Hepatocyte (in vitro differentiated cells): Measurements from ENCODE around the gene RBFOX1. TPM values are rescaled to one million over a fixed set of nuclear protein-coding genes. Genes with fewer than 3 reads are reported as not detected.

Experiments used
- DNase-seq: peaks from one replicate; pipeline ENCODE4 v3.0.0-alpha.2; 2016; ENCODE audit warnings: low spot score
- H2AFZ ChIP-seq: fragments of 200-600 bp; sonication (generic); 2 replicates; pipeline ENCODE4 v1.6.0; 2016; ENCODE audit warnings: antibody characterized with exemption, mild to moderate bottlenecking
- H3K27ac ChIP-seq: fragments of 200-600 bp; sonication (generic); 2 replicates; pipeline ENCODE4 v1.5.1; 2016; ENCODE audit warnings: mild to moderate bottlenecking
- H3K27me3 ChIP-seq: fragments of 200-600 bp; sonication (generic); 2 replicates; pipeline ENCODE4 v1.6.1; 2016
- H3K36me3 ChIP-seq: fragments of 200-600 bp; sonication (generic); replicated peaks from 2 replicates; pipeline ENCODE4 v1.5.1; 2016; ENCODE audit warnings: low read depth; ENCODE audit not compliant: insufficient read depth
- H3K4me1 ChIP-seq: fragments of 200-600 bp; sonication (generic); 2 replicates; pipeline ENCODE4 v1.5.1; 2016; ENCODE audit warnings: mild to moderate bottlenecking, moderate library complexity; ENCODE audit not compliant: insufficient read depth
- H3K4me2 ChIP-seq: fragments of 200-600 bp; sonication (generic); 2 replicates; pipeline ENCODE4 v1.6.0; 2016
- H3K4me3 ChIP-seq: fragments of 200-600 bp; sonication (generic); 2 replicates; pipeline ENCODE4 v1.5.1; 2016; ENCODE audit warnings: mild to moderate bottlenecking
- H3K79me2 ChIP-seq: fragments of 200-600 bp; sonication (generic); 2 replicates; pipeline ENCODE4 v1.6.0; 2017; ENCODE audit warnings: mild to moderate bottlenecking
- H3K9me2 ChIP-seq: fragments of 200-600 bp; sonication (generic); replicated peaks from 2 replicates; pipeline ENCODE4 v1.6.0; 2017; ENCODE audit warnings: mild to moderate bottlenecking; ENCODE audit not compliant: insufficient read depth
- H3K9me3 ChIP-seq: fragments of 200-600 bp; sonication (generic); 2 replicates; pipeline ENCODE4 v1.5.1; 2016; ENCODE audit warnings: low read depth, mild to moderate bottlenecking
- H4K20me1 ChIP-seq: fragments of 200-600 bp; sonication (generic); 2 replicates; pipeline ENCODE4 v1.6.0; 2016; ENCODE audit warnings: mild to moderate bottlenecking; ENCODE audit not compliant: insufficient read depth, poor library complexity, severe bottlenecking
- EZH2 ChIP-seq: fragments of 200-600 bp; sonication (generic); IDR thresholded peaks from 2 replicates; pipeline ENCODE4 v1.6.1; 2016; ENCODE audit warnings: antibody characterized with exemption, mild to moderate bottlenecking, borderline replicate concordance
- EZH2phosphoT487 ChIP-seq: fragments of 200-600 bp; sonication (generic); IDR thresholded peaks from one replicate; pipeline ENCODE4 v1.6.1; 2018; ENCODE audit warnings: antibody characterized with exemption, mild to moderate bottlenecking, low read depth, moderate library complexity; ENCODE audit not compliant: unreplicated experiment, severe bottlenecking
- WGBS: methylation state at CpG from one replicate; pipeline ENCODE4 v1.1.6; 2016; ENCODE audit warnings: low lambda C conversion rate; ENCODE audit errors: missing lambda C conversion rate; 5-methylcytosine and 5-hydroxymethylcytosine counted together
- polyA plus RNA-seq: library from polyadenylated mRNA; unstranded; fragments of >200 nt; fragmentation: Nextera tagmentation; extraction: Ambion mirVana; gene quantifications from 2 replicates; pipeline ENCODE4 v1.2.1, GENCODE V29; 2016
- total RNA-seq: library from RNA; depleted of rRNA; stranded (reverse); fragments of >200 nt; gene quantifications from 2 replicates; pipeline ENCODE4 v1.2.3, GENCODE V29; 2014
- TF ChIP-seq, protein P1 (sequence below): fragments of 200-600 bp; sonication (generic); IDR thresholded peaks from 2 replicates; pipeline ENCODE4 v1.5.1; 2016; ENCODE audit warnings: antibody characterized with exemption, mild to moderate bottlenecking; ENCODE audit not compliant: poor library complexity

Gene RBFOX1
- total and polyA plus RNA-seq, 2 experiments from 2014 or later: 1.00 to 1.2 TPM

DNA sequence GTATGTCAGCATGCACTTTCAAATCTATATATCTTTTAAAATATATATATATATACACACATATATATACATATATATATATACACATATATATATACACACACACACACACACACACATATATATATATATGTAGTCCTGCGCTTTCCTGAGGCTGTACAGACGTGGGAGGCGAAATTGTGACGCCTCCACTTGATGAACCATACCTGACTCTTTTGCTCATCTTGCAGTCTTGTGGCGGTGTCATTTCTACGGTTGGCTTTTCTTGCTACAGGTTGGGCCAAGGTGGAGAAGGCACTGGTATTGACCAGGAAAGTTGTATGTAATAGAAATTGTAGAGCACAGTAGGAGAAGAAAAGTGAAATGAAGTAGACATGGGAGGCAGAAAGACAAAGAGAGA, 88.2 kb downstream of the RBFOX1 start:
- no peak for DNase-seq
- H3K27ac ChIP-seq: no peak overlapping the region
- H4K20me1 ChIP-seq: no peaks in the 10 kb centered on the region
- TF ChIP-seq EZH2 (no peak), EZH2phosphoT487 (no peak)
- TF ChIP-seq, protein P1, sequence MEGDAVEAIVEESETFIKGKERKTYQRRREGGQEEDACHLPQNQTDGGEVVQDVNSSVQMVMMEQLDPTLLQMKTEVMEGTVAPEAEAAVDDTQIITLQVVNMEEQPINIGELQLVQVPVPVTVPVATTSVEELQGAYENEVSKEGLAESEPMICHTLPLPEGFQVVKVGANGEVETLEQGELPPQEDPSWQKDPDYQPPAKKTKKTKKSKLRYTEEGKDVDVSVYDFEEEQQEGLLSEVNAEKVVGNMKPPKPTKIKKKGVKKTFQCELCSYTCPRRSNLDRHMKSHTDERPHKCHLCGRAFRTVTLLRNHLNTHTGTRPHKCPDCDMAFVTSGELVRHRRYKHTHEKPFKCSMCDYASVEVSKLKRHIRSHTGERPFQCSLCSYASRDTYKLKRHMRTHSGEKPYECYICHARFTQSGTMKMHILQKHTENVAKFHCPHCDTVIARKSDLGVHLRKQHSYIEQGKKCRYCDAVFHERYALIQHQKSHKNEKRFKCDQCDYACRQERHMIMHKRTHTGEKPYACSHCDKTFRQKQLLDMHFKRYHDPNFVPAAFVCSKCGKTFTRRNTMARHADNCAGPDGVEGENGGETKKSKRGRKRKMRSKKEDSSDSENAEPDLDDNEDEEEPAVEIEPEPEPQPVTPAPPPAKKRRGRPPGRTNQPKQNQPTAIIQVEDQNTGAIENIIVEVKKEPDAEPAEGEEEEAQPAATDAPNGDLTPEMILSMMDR: no peak
- peaks cover 3% of the 10 kb centered on the region for H3K27me3 ChIP-seq
- H3K36me3 ChIP-seq: no peaks in the 10 kb centered on the region
- H3K4me2 ChIP-seq: no peak overlapping the region
- no peaks in the 10 kb centered on the region for H3K4me1 ChIP-seq
- H3K79me2 ChIP-seq: no peaks in the 10 kb centered on the region
- WGBS: 98% methylated on average over 6 of the region's 6 CpGs
- H3K9me2 ChIP-seq: no peaks in the 10 kb centered on the region
- H2AFZ ChIP-seq: no peak overlapping the region
- no peak overlapping the region for H3K4me3 ChIP-seq
- H3K9me3 ChIP-seq: no peaks in the 10 kb centered on the region

DNA sequence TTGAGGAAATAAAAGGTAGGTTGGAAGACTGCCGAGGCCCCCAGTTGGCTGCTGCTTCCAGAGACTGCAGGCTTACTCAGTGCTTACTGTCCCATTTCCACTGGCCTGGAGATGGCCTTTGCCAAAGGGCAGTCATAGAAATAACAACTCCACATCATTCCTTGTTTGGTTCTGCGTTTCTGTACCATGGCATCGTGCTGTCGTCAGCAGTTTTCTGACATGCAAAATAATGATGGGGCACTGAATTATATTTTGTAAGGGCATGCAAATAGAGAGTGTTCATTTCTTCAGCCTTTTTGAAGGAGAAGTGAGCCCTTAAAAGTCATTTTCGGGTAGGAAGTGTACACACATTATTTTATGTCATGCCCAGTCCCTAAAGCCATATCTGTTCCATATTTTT, 88.9 kb downstream of the RBFOX1 start:
- Histone ChIP-seq H2AFZ (no peak overlapping the region), H3K4me1 (no peaks in the 10 kb centered on the region), H3K4me3 (no peak overlapping the region), H3K9me2 (no peaks in the 10 kb centered on the region), H3K27ac (no peak overlapping the region), H3K79me2 (no peaks in the 10 kb centered on the region), H3K27me3 (peaks cover 3% of the 10 kb centered on the region), H3K4me2 (no peak overlapping the region), H4K20me1 (no peaks in the 10 kb centered on the region), H3K9me3 (no peaks in the 10 kb centered on the region), H3K36me3 (no peaks in the 10 kb centered on the region)
- TF ChIP-seq EZH2: no peak
- TF ChIP-seq, protein P1: no peak
- TF ChIP-seq EZH2phosphoT487: no peak
- WGBS: 85% methylated on average over 5 of the region's 5 CpGs
- DNase-seq: no peak

DNA sequence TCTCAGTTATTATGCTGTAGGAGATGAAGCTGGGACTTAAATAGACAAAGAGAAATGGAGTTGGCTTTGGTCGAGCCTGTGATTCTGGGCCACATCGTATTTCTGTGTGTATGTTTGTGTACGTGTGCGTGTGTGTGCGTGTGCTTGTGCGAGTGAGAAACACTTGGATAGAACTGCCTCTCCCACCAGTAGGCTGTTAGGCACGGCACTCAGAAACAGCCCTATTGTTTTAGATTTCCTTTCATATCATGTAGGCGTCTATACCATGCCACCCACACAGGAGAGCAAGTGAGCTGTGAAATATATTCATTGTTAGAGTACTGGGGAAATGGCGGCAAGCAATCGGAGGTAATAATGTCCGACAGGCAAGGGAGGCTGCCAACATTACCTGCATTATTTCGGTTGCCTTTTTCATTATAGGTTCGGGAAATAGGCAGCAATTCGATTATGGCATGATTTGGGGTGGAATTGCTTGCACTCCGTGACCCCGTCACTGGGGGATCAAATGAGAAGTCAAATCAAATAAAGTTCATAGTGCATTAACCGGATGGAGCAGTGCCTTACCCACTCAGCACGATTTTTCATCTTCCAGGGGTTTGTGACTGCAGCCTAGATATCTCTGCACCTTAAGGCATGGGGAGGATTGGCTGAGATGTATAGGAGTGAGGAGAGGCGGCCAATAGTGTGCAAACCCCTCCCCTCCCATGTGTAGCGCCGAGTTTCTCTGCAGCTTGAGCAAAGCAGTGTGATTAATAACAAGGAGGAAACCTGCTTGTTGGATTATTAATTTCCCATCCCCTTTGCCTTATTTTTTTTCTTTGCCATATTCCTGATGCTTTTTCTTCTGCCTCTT, 89.6 kb downstream of the RBFOX1 start:
- Histone ChIP-seq H3K4me3 (no peak overlapping the region), H3K9me3 (no peaks in the 10 kb centered on the region), H3K4me2 (no peak overlapping the region), H4K20me1 (no peaks in the 10 kb centered on the region), H3K36me3 (no peaks in the 10 kb centered on the region), H3K9me2 (no peaks in the 10 kb centered on the region), H3K79me2 (no peaks in the 10 kb centered on the region), H3K27ac (no peak overlapping the region), H2AFZ (no peak overlapping the region), H3K27me3 (peaks cover 3% of the 10 kb centered on the region), H3K4me1 (no peaks in the 10 kb centered on the region)
- TF ChIP-seq EZH2 (no peak), EZH2phosphoT487 (no peak)
- TF ChIP-seq, protein P1: no peak
- WGBS: 88% methylated on average over 21 of the region's 21 CpGs
- DNase-seq: no peak
